Trophoblast cell (in vitro differentiated cells and primary cell): ENCODE data around the gene GSAP.

Experiments used
- DNase-seq, 2 donors: peaks; one replicate each; pipeline ENCODE4 v3.0.0-alpha.2; 2016
- H2AFZ ChIP-seq: 2 replicates; pipeline ENCODE4 v1.6.1; 2013; ENCODE audit warnings: low read length, moderate library complexity, mild to moderate bottlenecking; ENCODE audit not compliant: insufficient read depth, poor library complexity
- H2AK5ac ChIP-seq: 2 replicates; pipeline ENCODE4 v1.6.1; 2013; ENCODE audit warnings: mild to moderate bottlenecking, low read length
- H2BK120ac ChIP-seq: 2 replicates; pipeline ENCODE4 v1.6.1; 2013; ENCODE audit warnings: low read length, mild to moderate bottlenecking, moderate library complexity; ENCODE audit not compliant: insufficient read depth, poor library complexity
- H2BK12ac ChIP-seq: 2 replicates; pipeline ENCODE4 v1.6.1; 2013; ENCODE audit warnings: mild to moderate bottlenecking, low read length, moderate library complexity
- H2BK5ac ChIP-seq: 2 replicates; pipeline ENCODE4 v1.6.1; 2013; ENCODE audit warnings: low read length, low read depth, moderate library complexity, mild to moderate bottlenecking; ENCODE audit not compliant: poor library complexity
- H3K14ac ChIP-seq: 2 replicates; pipeline ENCODE4 v1.6.1; 2013; ENCODE audit warnings: mild to moderate bottlenecking, low read length
- H3K18ac ChIP-seq: 2 replicates; pipeline ENCODE4 v1.6.1; 2013; ENCODE audit warnings: mild to moderate bottlenecking, low read length
- H3K23ac ChIP-seq: 2 replicates; pipeline ENCODE4 v1.6.1; 2013; ENCODE audit warnings: low read length
- H3K27ac ChIP-seq: 2 replicates; pipeline ENCODE4 v1.5.1; 2013; ENCODE audit warnings: low read depth, mild to moderate bottlenecking, inconsistent platforms, low read length, moderate library complexity
- H3K27me3 ChIP-seq: 2 replicates; pipeline ENCODE4 v1.6.1; 2013; ENCODE audit warnings: inconsistent platforms, mild to moderate bottlenecking, low read length, moderate library complexity; ENCODE audit not compliant: insufficient read depth
- H3K36me3 ChIP-seq, 2 experiments: 1 replicate in 1 of 2; 2 replicates in 1 of 2; pipeline ENCODE4 v1.6.1; 2013; ENCODE audit warnings: low read length in 2 of 2, mild to moderate bottlenecking in 2 of 2, moderate library complexity in 1 of 2; ENCODE audit not compliant: insufficient read depth in 2 of 2, control insufficient read depth in 1 of 2
- H3K4ac ChIP-seq: 2 replicates; pipeline ENCODE4 v1.6.1; 2013; ENCODE audit warnings: low read depth, mild to moderate bottlenecking, low read length, moderate library complexity
- H3K4me1 ChIP-seq, 2 experiments: 1 replicate in 1 of 2; 2 replicates in 1 of 2; pipeline ENCODE4 v1.6.1; 2013; ENCODE audit warnings: low read length in 2 of 2, mild to moderate bottlenecking in 2 of 2, moderate library complexity in 1 of 2; ENCODE audit not compliant: insufficient read depth in 2 of 2, control insufficient read depth in 1 of 2
- H3K4me2 ChIP-seq: 2 replicates; pipeline ENCODE4 v1.6.1; 2013; ENCODE audit warnings: inconsistent platforms, mild to moderate bottlenecking, low read length, moderate library complexity
- H3K4me3 ChIP-seq: 2 replicates; pipeline ENCODE4 v1.5.1; 2013; ENCODE audit warnings: mild to moderate bottlenecking, low read depth, low read length, inconsistent platforms
- H3K79me1 ChIP-seq: one replicate; pipeline ENCODE4 v1.6.1; 2013; ENCODE audit warnings: low read length
- H3K79me2 ChIP-seq: 2 replicates; pipeline ENCODE4 v1.6.1; 2013; ENCODE audit warnings: low read length, mild to moderate bottlenecking; ENCODE audit not compliant: control insufficient read depth, insufficient read depth, poor library complexity
- H3K9ac ChIP-seq: 2 replicates; pipeline ENCODE4 v1.6.1; 2013; ENCODE audit warnings: mild to moderate bottlenecking, low read length
- H3K9me3 ChIP-seq: 2 replicates; pipeline ENCODE4 v1.6.1; 2013; ENCODE audit warnings: low read depth, mild to moderate bottlenecking, control low read depth, inconsistent platforms, low read length; ENCODE audit not compliant: insufficient read depth
- H4K12ac ChIP-seq: 2 replicates; pipeline ENCODE4 v1.6.1; 2013; ENCODE audit warnings: low read depth, mild to moderate bottlenecking, low read length, moderate library complexity
- H4K8ac ChIP-seq: 2 replicates; pipeline ENCODE4 v1.6.1; 2013; ENCODE audit warnings: low read depth, mild to moderate bottlenecking, low read length, moderate library complexity
- H4K91ac ChIP-seq: one replicate; pipeline ENCODE4 v1.6.1; 2013; ENCODE audit warnings: low read depth, mild to moderate bottlenecking, low read length, moderate library complexity
- WGBS: extraction: QIAGEN DNeasy Blood & Tissue Kit; methylation state at CpG from one replicate; pipeline ENCODE4 v1.1.7; 2013; ENCODE audit warnings: missing lambda C conversion rate; ENCODE audit not compliant: insufficient read length, insufficient coverage; ENCODE audit errors: extremely low coverage; 5-methylcytosine and 5-hydroxymethylcytosine counted together

Gene GSAP

DNA sequence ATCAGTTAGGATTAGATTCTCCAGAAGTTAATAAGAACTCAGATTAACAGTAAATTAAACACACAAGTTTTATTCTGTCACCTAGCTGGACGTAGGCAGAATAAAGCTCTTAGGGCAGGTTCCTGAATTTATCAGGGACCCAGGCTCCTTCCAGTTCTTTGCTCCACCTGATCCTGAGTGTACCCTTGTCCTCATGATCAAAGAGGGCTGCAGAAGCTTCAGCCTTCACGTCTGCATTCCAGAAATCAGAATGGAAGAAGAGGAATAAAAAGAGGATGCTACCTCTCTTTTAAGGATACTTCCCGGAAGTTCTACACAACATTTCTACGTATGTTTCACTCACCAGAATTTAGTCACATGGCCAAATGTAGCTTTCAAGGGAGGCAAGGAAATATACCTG lies 1.7 kb upstream of the GSAP start:
- Histone ChIP-seq H3K27ac (no peak overlapping the region), H3K4me1 (peaks cover 2 to 11% of the 10 kb centered on the region in 2 experiments), H3K9ac (no peak overlapping the region), H2BK12ac (no peak overlapping the region), H3K36me3 (no peaks in the 10 kb centered on the region), H2AK5ac (no peak overlapping the region), H4K12ac (no peak overlapping the region), H3K9me3 (peaks cover 5% of the 10 kb centered on the region), H3K4me3 (no peak overlapping the region), H4K91ac (no peak overlapping the region), H3K79me2 (no peaks in the 10 kb centered on the region), H2BK5ac (no peak overlapping the region), H2AFZ (no peak overlapping the region), H3K14ac (no peak overlapping the region), H4K8ac (no peak overlapping the region), H3K79me1 (no peaks in the 10 kb centered on the region), H2BK120ac (no peak overlapping the region), H3K4me2 (no peak overlapping the region), H3K27me3 (peaks cover 14% of the 10 kb centered on the region), H3K4ac (no peak overlapping the region), H3K18ac (no peak overlapping the region), H3K23ac (no peak overlapping the region)
- no CpG with 5 or more reads among the region's 4 CpGs for WGBS
- no peak for DNase-seq

DNA sequence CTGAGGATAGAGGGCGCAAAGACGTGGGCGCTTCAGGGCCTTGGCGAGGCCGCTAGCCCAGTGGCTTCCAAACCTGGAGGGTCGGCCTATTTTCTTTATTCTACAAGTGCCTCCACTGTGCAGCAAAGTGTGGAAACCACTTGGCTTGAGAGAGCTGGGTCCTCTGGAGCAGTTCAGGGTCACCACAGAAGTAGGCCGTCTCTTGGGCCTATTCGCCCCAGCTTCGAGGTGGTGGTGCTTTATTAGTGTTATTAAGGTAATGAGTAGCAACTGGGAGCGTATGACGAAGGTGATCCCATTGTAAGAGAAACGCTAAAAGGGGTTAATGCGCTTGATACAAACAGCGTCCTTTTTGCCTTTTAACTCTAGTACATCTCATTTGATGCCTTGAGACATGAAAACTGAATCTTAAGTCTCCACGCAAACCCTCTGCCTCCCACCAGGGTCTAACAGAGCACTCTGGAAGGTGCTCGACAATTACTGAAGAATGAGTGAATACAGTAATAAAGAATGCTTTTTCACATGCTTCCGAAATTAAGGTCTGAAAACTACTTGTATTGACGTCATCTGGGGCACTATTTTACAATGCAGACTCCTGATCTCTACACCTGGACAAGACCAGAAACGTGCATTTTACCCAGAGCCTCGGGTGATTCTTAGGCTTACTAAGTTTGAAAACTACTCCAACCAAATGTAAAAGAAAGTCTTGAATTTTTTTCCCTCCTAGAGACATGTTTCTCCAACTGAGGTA lies 647 bp upstream of the GSAP start:
- Histone ChIP-seq H3K4me2 (peak overlapping the region; percentile 100), H3K4me1 (peaks cover 2 to 11% of the 10 kb centered on the region in 2 experiments), H2AFZ (peak overlapping the region; percentile 28), H3K36me3 (no peaks in the 10 kb centered on the region), H4K8ac (peak overlapping the region; percentile 52), H3K14ac (no peak overlapping the region), H3K4ac (no peak overlapping the region), H3K9me3 (peaks cover 5% of the 10 kb centered on the region), H4K12ac (no peak overlapping the region), H2AK5ac (no peak overlapping the region), H3K18ac (no peak overlapping the region), H3K9ac (no peak overlapping the region), H3K27ac (no peak overlapping the region), H3K27me3 (peaks cover 14% of the 10 kb centered on the region), H3K79me2 (no peaks in the 10 kb centered on the region), H3K23ac (no peak overlapping the region), H3K79me1 (no peaks in the 10 kb centered on the region), H2BK120ac (no peak overlapping the region), H2BK12ac (no peak overlapping the region), H2BK5ac (no peak overlapping the region), H4K91ac (peak overlapping the region; percentile 28), H3K4me3 (peak overlapping the region; percentile 80)
- no CpG with 5 or more reads among the region's 20 CpGs for WGBS
- no peak for DNase-seq

DNA sequence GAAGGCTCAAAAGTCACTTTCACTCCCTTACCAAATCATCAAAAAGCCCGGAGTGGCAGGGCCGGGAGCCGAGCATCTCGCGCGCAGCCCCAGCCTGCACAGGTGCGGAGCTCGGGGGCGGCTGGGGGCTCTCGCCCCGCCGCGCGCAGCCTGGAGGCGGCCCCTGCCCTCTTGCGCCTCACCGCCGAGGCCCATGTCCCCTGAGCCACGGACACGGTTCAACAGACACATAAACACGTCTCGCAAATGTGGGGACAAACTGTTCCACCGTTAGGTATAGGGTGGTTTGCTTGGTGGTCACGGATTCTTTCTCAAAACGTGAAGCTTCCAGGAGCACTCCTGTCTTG lies 700 bp downstream of the GSAP start:
- H3K4me3 ChIP-seq, result peak overlapping the region; percentile 80
- no peak overlapping the region for H2AK5ac ChIP-seq
- H3K4me1 ChIP-seq, result peaks cover 2 to 11% of the 10 kb centered on the region in 2 experiments
- H3K18ac ChIP-seq, result no peak overlapping the region
- no CpG with 5 or more reads among the region's 25 CpGs for WGBS
- H3K79me2 ChIP-seq, result no peaks in the 10 kb centered on the region
- no peak overlapping the region for H2BK120ac ChIP-seq
- no peak overlapping the region for H3K4ac ChIP-seq
- peak overlapping the region; percentile 100 for H3K4me2 ChIP-seq
- H4K91ac ChIP-seq, result no peak overlapping the region
- H2BK12ac ChIP-seq, result no peak overlapping the region
- peak overlapping the region; percentile 60 for H3K9ac ChIP-seq
- peaks cover 5% of the 10 kb centered on the region for H3K9me3 ChIP-seq
- no peaks in the 10 kb centered on the region for H3K79me1 ChIP-seq
- peak in 1 of 2 donors; percentile 17 for DNase-seq
- no peak overlapping the region for H3K14ac ChIP-seq
- no peak overlapping the region for H4K8ac ChIP-seq
- no peak overlapping the region for H2BK5ac ChIP-seq
- H3K23ac ChIP-seq, result no peak overlapping the region
- H4K12ac ChIP-seq, result no peak overlapping the region
- H3K27me3 ChIP-seq, result peaks cover 14% of the 10 kb centered on the region
- no peak overlapping the region for H3K27ac ChIP-seq
- peak overlapping the region; percentile 53 for H2AFZ ChIP-seq
- no peaks in the 10 kb centered on the region for H3K36me3 ChIP-seq

DNA sequence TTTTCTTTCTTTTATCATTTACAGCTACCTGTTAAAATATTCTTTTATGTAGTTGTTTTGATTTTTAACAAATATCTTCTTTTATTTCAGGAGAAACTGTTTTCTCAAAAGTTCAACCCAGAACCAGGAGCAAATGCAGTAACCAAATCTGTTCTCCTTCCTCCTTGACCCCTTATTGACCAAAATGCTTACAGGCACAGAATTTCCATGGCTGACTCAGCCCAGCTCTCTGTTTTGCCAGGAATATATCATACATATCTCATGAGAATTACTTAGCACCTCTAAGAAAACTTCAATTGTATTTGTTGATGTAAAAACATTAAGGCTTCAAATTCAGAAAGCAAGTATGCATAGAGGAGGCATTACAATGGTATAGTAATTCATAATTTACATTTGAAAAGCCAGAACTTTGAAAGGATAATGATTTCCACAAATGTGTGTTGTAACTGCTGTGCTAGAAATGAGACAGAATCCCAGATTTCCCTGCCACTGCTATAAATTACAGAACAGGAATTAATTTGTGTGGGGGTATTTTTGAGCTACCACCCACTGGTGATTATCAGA lies 2.2 kb downstream of the GSAP start:
- Histone ChIP-seq H2BK5ac (no peak overlapping the region), H4K8ac (no peak overlapping the region), H3K4me1 (peaks cover 2 to 11% of the 10 kb centered on the region in 2 experiments)

More for the DNA sequence above, 2.2 kb downstream of the GSAP start:
- no peak overlapping the region for H3K18ac ChIP-seq
- no peak overlapping the region for H3K9ac ChIP-seq
- H4K91ac ChIP-seq, result no peak overlapping the region
- no peaks in the 10 kb centered on the region for H3K36me3 ChIP-seq
- no peak overlapping the region for H4K12ac ChIP-seq
- no peak overlapping the region for H2AFZ ChIP-seq
- no peak overlapping the region for H2BK120ac ChIP-seq
- no peak overlapping the region for H3K23ac ChIP-seq
- peaks cover 14% of the 10 kb centered on the region for H3K27me3 ChIP-seq
- H3K4me2 ChIP-seq, result no peak overlapping the region
- DNase-seq, result peak in 1 of 2 donors; percentile 6
- no peak overlapping the region for H3K14ac ChIP-seq
- H3K27ac ChIP-seq, result no peak overlapping the region
- no peak overlapping the region for H2BK12ac ChIP-seq
- H3K4me3 ChIP-seq, result no peak overlapping the region
- no peak overlapping the region for H3K4ac ChIP-seq
- peaks cover 5% of the 10 kb centered on the region for H3K9me3 ChIP-seq
- no peaks in the 10 kb centered on the region for H3K79me1 ChIP-seq
- H2AK5ac ChIP-seq, result no peak overlapping the region
- H3K79me2 ChIP-seq, result no peaks in the 10 kb centered on the region
